Neuronal stem cell (in vitro differentiated cells): ENCODE results near the gene KPNB1.
A peak's percentile ranks its signal among the peaks of the same experiment; 100 is the strongest.

Experiments
- DNase-seq: peaks from one replicate; pipeline ENCODE4 v3.0.0-alpha.2; 2013; ENCODE audit warnings: low spot score
- H2AFZ ChIP-seq: one replicate; pipeline ENCODE4 v1.6.1; 2013; ENCODE audit warnings: mild to moderate bottlenecking, low read length, inconsistent platforms
- H2AK5ac ChIP-seq: 2 replicates; pipeline ENCODE4 v1.6.1; 2013; ENCODE audit warnings: low read depth, mild to moderate bottlenecking, inconsistent platforms, low read length, moderate library complexity, mixed read lengths
- H2BK120ac ChIP-seq: 2 replicates; pipeline ENCODE4 v1.6.1; 2013; ENCODE audit warnings: low read depth, mild to moderate bottlenecking, inconsistent platforms, low read length, moderate library complexity, mixed read lengths
- H2BK12ac ChIP-seq: one replicate; pipeline ENCODE4 v1.6.1; 2013; ENCODE audit warnings: low read length, inconsistent platforms
- H2BK15ac ChIP-seq: 2 replicates; pipeline ENCODE4 v1.6.1; 2013; ENCODE audit warnings: mild to moderate bottlenecking, low read length, inconsistent platforms, mixed read lengths
- H2BK5ac ChIP-seq: one replicate; pipeline ENCODE4 v1.6.1; 2013; ENCODE audit warnings: inconsistent platforms, mild to moderate bottlenecking, low read length, moderate library complexity
- H3K14ac ChIP-seq: one replicate; pipeline ENCODE4 v1.6.1; 2013; ENCODE audit warnings: low read length, inconsistent platforms
- H3K18ac ChIP-seq: 2 replicates; pipeline ENCODE4 v1.6.1; 2013; ENCODE audit warnings: low read length, inconsistent platforms
- H3K23ac ChIP-seq: 2 replicates; pipeline ENCODE4 v1.6.1; 2013; ENCODE audit warnings: low read depth, mild to moderate bottlenecking, mixed read lengths, low read length, inconsistent platforms; ENCODE audit not compliant: poor library complexity
- H3K27ac ChIP-seq: replicated peaks from 3 replicates; pipeline ENCODE4 v1.5.1; 2013; ENCODE audit warnings: low read length, inconsistent platforms
- H3K27me3 ChIP-seq, 3 experiments: 2 replicates each; pipeline ENCODE4 v1.6.1; 2013; ENCODE audit warnings: low read length in 3 of 3, mild to moderate bottlenecking in 2 of 3, inconsistent platforms in 1 of 3, low read depth in 1 of 3, mixed read lengths in 1 of 3, moderate library complexity in 1 of 3; ENCODE audit not compliant: control insufficient read depth in 3 of 3, insufficient read depth in 3 of 3
- H3K36me3 ChIP-seq, 2 donors: replicated peaks in 1 of 2; 2 replicates each; pipeline ENCODE4 v1.6.1; 2013; ENCODE audit warnings: low read length in 2 of 2; ENCODE audit not compliant: control insufficient read depth in 2 of 2, insufficient read depth in 2 of 2
- H3K4ac ChIP-seq: 2 replicates; pipeline ENCODE4 v1.6.1; 2013; ENCODE audit warnings: inconsistent platforms, mild to moderate bottlenecking, low read length, moderate library complexity
- H3K4me1 ChIP-seq, 2 donors: 1 replicate in 1 of 2; 2 replicates in 1 of 2; pipeline ENCODE4 v1.6.1; 2013; ENCODE audit warnings: low read length in 2 of 2, low read depth in 1 of 2; ENCODE audit not compliant: control insufficient read depth in 2 of 2, insufficient read depth in 1 of 2
- H3K4me2 ChIP-seq: one replicate; pipeline ENCODE4 v1.6.1; 2013; ENCODE audit warnings: mild to moderate bottlenecking, low read length, inconsistent platforms; ENCODE audit not compliant: insufficient read depth, poor library complexity, severe bottlenecking
- H3K4me3 ChIP-seq, 2 donors: 2 replicates each; pipeline ENCODE4 v1.5.1; 2013; ENCODE audit warnings: low read length in 2 of 2, mild to moderate bottlenecking in 2 of 2, inconsistent platforms in 1 of 2, moderate library complexity in 1 of 2
- H3K79me1 ChIP-seq: one replicate; pipeline ENCODE4 v1.6.1; 2013; ENCODE audit warnings: low read depth, mild to moderate bottlenecking, inconsistent platforms, low read length, moderate library complexity
- H3K9ac ChIP-seq: one replicate; pipeline ENCODE4 v1.6.1; 2013; ENCODE audit warnings: mild to moderate bottlenecking, low read depth, low read length, inconsistent platforms; ENCODE audit not compliant: poor library complexity
- H3K9me3 ChIP-seq, 2 donors: replicated peaks in 1 of 2; 2 replicates each; pipeline versions ENCODE3 to v1.6.1; 2013; ENCODE audit warnings: low read length in 2 of 2, mild to moderate bottlenecking in 2 of 2, inconsistent platforms in 1 of 2, low read depth in 1 of 2, mixed read lengths in 1 of 2, moderate library complexity in 1 of 2; ENCODE audit not compliant: control insufficient read depth in 2 of 2, insufficient read depth in 1 of 2
- H4K8ac ChIP-seq: one replicate; pipeline ENCODE4 v1.6.1; 2013; ENCODE audit warnings: low read depth, mild to moderate bottlenecking, inconsistent platforms, low read length, moderate library complexity
- H4K91ac ChIP-seq: one replicate; pipeline ENCODE4 v1.6.1; 2013; ENCODE audit warnings: low read length, low read depth, mild to moderate bottlenecking, inconsistent platforms; ENCODE audit not compliant: poor library complexity
- WGBS, 2 donors: extraction: QIAGEN DNeasy Blood & Tissue Kit; methylation state at CpG; one replicate each; pipeline ENCODE4 v1.1.7; 2013; ENCODE audit warnings: missing lambda C conversion rate in 2 of 2, mixed read lengths in 1 of 2; ENCODE audit not compliant: insufficient read length in 2 of 2, insufficient replicate concordance in 1 of 2; ENCODE audit errors: extremely low coverage in 2 of 2; 5-methylcytosine and 5-hydroxymethylcytosine counted together

KPNB1 gene

GRCh38 chr17:47714773-47715396, 65.2 kb downstream of the KPNB1 start:
- H3K9me3 ChIP-seq: no peaks in the 10 kb centered on the region
- H3K27ac ChIP-seq: no peak overlapping the region
- H2BK120ac ChIP-seq: no peak overlapping the region
- H4K8ac ChIP-seq: no peak overlapping the region
- no peak overlapping the region for H3K4me2 ChIP-seq
- H3K4me3 ChIP-seq: no peak overlapping the region
- no peak overlapping the region for H3K18ac ChIP-seq
- H3K79me1 ChIP-seq: no peaks in the 10 kb centered on the region
- no peak overlapping the region for H3K9ac ChIP-seq
- H2BK5ac ChIP-seq: no peak overlapping the region
- H3K4me1 ChIP-seq: peaks cover 0 to 9% of the 10 kb centered on the region in 2 donors
- no peak overlapping the region for H2AK5ac ChIP-seq
- peak overlapping the region; percentile 68 for H3K23ac ChIP-seq
- H3K4ac ChIP-seq: no peak overlapping the region
- DNase-seq: no peak
- H2BK15ac ChIP-seq: no peak overlapping the region
- WGBS, 2 donors: no CpG with 5 or more reads among the region's 6 CpGs
- no peak overlapping the region for H2BK12ac ChIP-seq
- H3K14ac ChIP-seq: no peak overlapping the region
- peaks cover 0 to 48% (median 7%) of the 10 kb centered on the region in 3 experiments for H3K27me3 ChIP-seq
- H4K91ac ChIP-seq: no peak overlapping the region
- H2AFZ ChIP-seq: no peak overlapping the region
- peaks cover 8 to 15% of the 10 kb centered on the region in 2 donors for H3K36me3 ChIP-seq

- Histone ChIP-seq H3K23ac (no peak overlapping the region), H3K18ac (no peak overlapping the region), H2BK15ac (peak overlapping the region; percentile 31), H3K4me1 (peaks cover 0 to 9% of the 10 kb centered on the region in 2 donors), H3K4me2 (no peak overlapping the region), H3K4ac (no peak overlapping the region), H2BK12ac (no peak overlapping the region), H3K9me3 (peaks cover 0 to 1% of the 10 kb centered on the region in 2 donors), H4K91ac (no peak overlapping the region), H3K36me3 (peaks cover 5 to 6% of the 10 kb centered on the region in 2 donors), H2BK5ac (no peak overlapping the region), H3K14ac (no peak overlapping the region), H3K4me3 (no peak overlapping the region), H2BK120ac (no peak overlapping the region), H3K9ac (no peak overlapping the region), H3K79me1 (no peaks in the 10 kb centered on the region), H2AFZ (no peak overlapping the region), H3K27ac (no peak overlapping the region), H3K27me3 (peaks cover 0 to 58% (median 15%) of the 10 kb centered on the region in 3 experiments), H4K8ac (no peak overlapping the region), H2AK5ac (peak overlapping the region; percentile 19)
- WGBS, 2 donors: no CpG with 5 or more reads among the region's 10 CpGs
- DNase-seq: no peak
These were observed 66.1 kb downstream of the KPNB1 start for GRCh38 chr17:47715669-47716325.

- Histone ChIP-seq H2BK120ac (no peak overlapping the region), H3K4me2 (no peak overlapping the region), H2BK12ac (no peak overlapping the region), H2AK5ac (no peak overlapping the region), H3K18ac (no peak overlapping the region), H2BK15ac (no peak overlapping the region), H3K4me1 (peaks cover 2 to 11% of the 10 kb centered on the region in 2 donors), H3K36me3 (peaks cover 0 to under 1% of the 10 kb centered on the region in 2 donors), H4K8ac (no peak overlapping the region), H3K14ac (no peak overlapping the region), H2BK5ac (no peak overlapping the region), H3K4me3 (no peak overlapping the region), H2AFZ (no peak overlapping the region), H3K27me3 (peaks cover 0 to 63% (median 21%) of the 10 kb centered on the region in 3 experiments), H3K4ac (no peak overlapping the region), H3K9ac (no peak overlapping the region), H3K9me3 (peaks cover 0 to 3% of the 10 kb centered on the region in 2 donors), H3K27ac (no peak overlapping the region), H4K91ac (no peak overlapping the region), H3K79me1 (no peaks in the 10 kb centered on the region), H3K23ac (no peak overlapping the region)
- no peak for DNase-seq
- WGBS, 2 donors: no CpG with 5 or more reads among the region's 3 CpGs
These were observed 66.7 kb downstream of the KPNB1 start for GRCh38 chr17:47716375-47716774.

- no peak overlapping the region for H3K27ac ChIP-seq
- peak overlapping the region; percentile 24 for H2BK12ac ChIP-seq
- peak overlapping the region; percentile 36 for H2AK5ac ChIP-seq
- H2AFZ ChIP-seq: no peak overlapping the region
- H4K91ac ChIP-seq: no peak overlapping the region
- peaks cover 2 to 14% of the 10 kb centered on the region in 2 donors for H3K4me1 ChIP-seq
- no peak overlapping the region for H3K4me2 ChIP-seq
- no peak overlapping the region for H2BK120ac ChIP-seq
- no peaks in the 10 kb centered on the region for H3K36me3 ChIP-seq
- H3K27me3 ChIP-seq: peaks cover 0 to 72% (median 30%) of the 10 kb centered on the region in 3 experiments
- H3K9me3 ChIP-seq: peaks cover 0 to 4% of the 10 kb centered on the region in 2 donors
- H3K9ac ChIP-seq: peak overlapping the region; percentile 17
- H3K4me3 ChIP-seq: no peak overlapping the region
- no peak overlapping the region for H3K4ac ChIP-seq
- H3K14ac ChIP-seq: no peak overlapping the region
- DNase-seq: no peak
- no peaks in the 10 kb centered on the region for H3K79me1 ChIP-seq
- no peak overlapping the region for H3K23ac ChIP-seq
- H2BK15ac ChIP-seq: no peak overlapping the region
- H3K18ac ChIP-seq: peak overlapping the region; percentile 2
- no peak overlapping the region for H2BK5ac ChIP-seq
- H4K8ac ChIP-seq: no peak overlapping the region
- WGBS, 2 donors: no CpG with 5 or more reads among the region's 2 CpGs
These were observed 67.6 kb downstream of the KPNB1 start for GRCh38 chr17:47717261-47717697.
